Central memory CD8-positive, alpha-beta T cell (primary cell): ENCODE data around the gene DNAI2.
"Not testable (repeated sequence)": the region's sequence is repeated elsewhere in the genome, so short reads cannot be mapped to it uniquely, and the experiment has no call there.

ENCODE experiments used
- ATAC-seq: fragments of 150-1000 bp; cut with Tn5 transposase; replicated peaks from 2 replicates; pipeline ENCODE4 v1.10.0; 2022; ENCODE audit warnings: mild to moderate bottlenecking, moderate FRiP score, moderate number of reproducible peaks; ENCODE audit not compliant: poor library complexity, severe bottlenecking; ENCODE audit errors: extremely low read depth
- DNase-seq, 2 donors: peaks; one replicate each; pipeline ENCODE4 v3.0.0; 2021; ENCODE audit warnings: low spot score in 2 of 2
- H3K27ac Mint-ChIP-seq: one replicate; pipeline ENCODE4 v1.8.0; 2022; ENCODE audit warnings: low read depth, mild to moderate bottlenecking, moderate library complexity, mixed read lengths
- H3K27me3 Mint-ChIP-seq: one replicate; pipeline ENCODE4 v1.8.0; 2022; ENCODE audit warnings: mixed read lengths
- H3K36me3 Mint-ChIP-seq: one replicate; pipeline ENCODE4 v1.8.0; 2022; ENCODE audit warnings: mild to moderate bottlenecking, moderate library complexity, mixed read lengths; ENCODE audit not compliant: insufficient read depth
- H3K4me1 Mint-ChIP-seq: one replicate; pipeline ENCODE4 v1.8.0; 2022; ENCODE audit warnings: mixed read lengths
- H3K4me3 Mint-ChIP-seq: one replicate; pipeline ENCODE4 v1.8.0; 2022; ENCODE audit warnings: mild to moderate bottlenecking, moderate library complexity, mixed read lengths
- H3K9me3 Mint-ChIP-seq: one replicate; pipeline ENCODE4 v1.8.0; 2022; ENCODE audit warnings: mixed read lengths

The DNAI2 gene

DNA sequence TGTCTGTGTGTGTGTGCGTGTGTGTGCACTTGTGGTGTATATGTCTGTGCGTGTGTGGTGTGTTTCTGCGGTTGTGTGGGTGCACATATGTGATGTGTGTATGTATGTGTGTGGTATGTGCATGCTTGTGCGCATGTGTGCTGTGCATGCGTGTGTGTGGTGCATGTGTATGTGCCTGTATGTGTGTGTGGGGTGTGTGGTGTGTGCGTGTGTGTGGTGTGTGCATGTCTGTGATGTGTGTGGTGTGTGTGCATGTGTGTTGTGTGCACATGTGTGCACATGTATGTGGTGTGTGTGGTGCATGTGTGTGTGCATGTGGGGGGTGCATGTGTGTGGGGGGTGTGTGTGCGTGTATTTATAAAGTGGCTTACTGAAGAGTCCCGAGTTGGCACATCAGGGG is 23.0 kb upstream of the DNAI2 start:
- H3K4me1 Mint-ChIP-seq, result peaks cover 5% of the 10 kb centered on the region
- H3K27me3 Mint-ChIP-seq, result no peaks in the 10 kb centered on the region
- no peak overlapping the region for H3K27ac Mint-ChIP-seq
- DNase-seq (no peak), ATAC-seq (no peak)
- no peak overlapping the region for H3K4me3 Mint-ChIP-seq
- peaks cover 4% of the 10 kb centered on the region for H3K36me3 Mint-ChIP-seq
- H3K9me3 Mint-ChIP-seq, result no peaks in the 10 kb centered on the region

DNA sequence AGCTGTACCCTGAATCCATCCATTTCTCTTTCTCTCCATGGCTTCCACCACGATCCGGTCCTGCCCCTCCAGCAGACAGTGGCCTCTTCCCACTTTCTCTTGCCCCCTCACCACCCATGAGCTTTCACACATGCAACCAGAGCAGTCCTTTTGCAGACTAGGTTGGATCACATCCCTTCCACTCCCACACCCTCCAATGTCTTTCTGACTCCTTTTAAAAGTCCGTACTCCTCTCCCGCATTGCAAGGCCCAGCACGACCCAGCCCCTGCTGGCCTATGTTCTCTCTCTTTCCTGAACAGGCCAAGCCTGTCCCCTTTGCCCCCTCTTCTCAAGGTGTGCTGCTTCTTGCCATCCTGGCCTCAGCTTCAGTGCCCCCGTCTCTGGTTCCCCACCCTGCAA is 22.5 kb upstream of the DNAI2 start:
- peaks cover 5% of the 10 kb centered on the region for H3K4me1 Mint-ChIP-seq
- no peaks in the 10 kb centered on the region for H3K9me3 Mint-ChIP-seq
- no peak for ATAC-seq
- no peak overlapping the region for H3K27ac Mint-ChIP-seq
- peaks cover 4% of the 10 kb centered on the region for H3K36me3 Mint-ChIP-seq
- DNase-seq, result no peak
- no peak overlapping the region for H3K4me3 Mint-ChIP-seq
- H3K27me3 Mint-ChIP-seq, result no peaks in the 10 kb centered on the region

DNA sequence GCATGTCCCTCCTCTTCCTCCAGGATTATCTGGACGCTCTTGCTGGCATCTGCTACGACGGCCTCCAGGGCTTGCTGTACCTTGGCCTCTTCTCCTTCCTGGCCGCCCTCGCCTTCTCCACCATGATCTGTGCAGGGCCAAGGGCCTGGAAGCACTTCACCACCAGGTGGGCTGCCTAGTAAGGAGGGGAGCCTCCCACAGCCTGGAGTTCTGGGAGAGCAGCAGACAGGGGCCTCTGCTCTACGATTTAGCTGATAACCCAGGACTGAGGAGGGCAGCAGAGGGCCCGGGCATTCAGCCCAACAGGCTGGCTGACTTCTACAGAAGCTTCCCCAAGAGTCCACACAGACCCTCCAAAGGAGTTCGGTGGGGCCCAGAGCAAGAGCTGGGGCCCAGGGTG is 21.8 kb upstream of the DNAI2 start:
- Mint-ChIP-seq H3K4me3 (no peak overlapping the region), H3K9me3 (no peaks in the 10 kb centered on the region), H3K4me1 (peaks cover 5% of the 10 kb centered on the region), H3K27ac (peak overlapping the region; percentile 45), H3K27me3 (no peaks in the 10 kb centered on the region), H3K36me3 (peaks cover 2% of the 10 kb centered on the region)
- no peak for ATAC-seq
- no peak for DNase-seq

DNA sequence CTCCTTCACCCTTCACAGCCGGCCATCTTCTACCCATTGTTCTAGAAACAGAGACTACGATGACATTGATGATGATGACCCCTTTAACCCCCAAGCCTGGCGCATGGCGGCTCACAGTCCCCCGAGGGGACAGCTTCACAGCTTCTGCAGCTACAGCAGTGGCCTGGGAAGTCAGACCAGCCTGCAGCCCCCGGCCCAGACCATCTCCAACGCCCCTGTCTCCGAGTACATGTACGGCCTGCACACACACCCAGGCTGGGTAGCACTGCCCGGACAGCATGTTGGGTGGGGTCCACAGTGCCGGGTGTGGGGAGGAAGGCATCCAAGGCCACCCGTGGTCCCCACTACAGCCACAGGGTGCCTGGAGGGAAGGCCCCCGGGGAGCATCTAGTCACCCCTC is 21.0 kb upstream of the DNAI2 start:
- Mint-ChIP-seq H3K9me3 (no peaks in the 10 kb centered on the region), H3K27ac (no peak overlapping the region), H3K4me1 (peaks cover 5% of the 10 kb centered on the region), H3K36me3 (peaks cover 2% of the 10 kb centered on the region), H3K4me3 (no peak overlapping the region), H3K27me3 (no peaks in the 10 kb centered on the region)
- ATAC-seq, result no peak
- DNase-seq, result no peak

DNA sequence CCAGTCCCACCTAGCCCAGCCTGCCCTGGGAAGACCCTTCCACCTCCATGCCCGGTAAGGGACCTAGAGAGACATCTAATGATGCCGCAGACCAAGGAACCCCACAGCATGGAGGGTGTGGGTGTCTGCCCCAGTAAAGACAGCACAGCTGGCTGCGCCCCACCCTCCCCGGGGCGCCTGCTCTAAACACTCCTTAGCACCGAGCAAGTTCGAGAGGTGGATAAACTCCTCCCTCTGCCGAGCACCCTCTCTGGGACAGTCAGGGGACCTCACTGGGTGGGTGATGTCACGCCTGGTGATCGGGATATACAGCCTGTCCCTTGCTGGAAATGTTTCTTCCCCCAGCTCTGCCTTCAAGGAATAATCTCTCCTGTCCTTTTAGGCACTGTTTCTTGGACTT is 16.7 kb upstream of the DNAI2 start:
- DNase-seq (no peak), ATAC-seq (no peak)
- Mint-ChIP-seq H3K27me3 (no peaks in the 10 kb centered on the region), H3K4me1 (no peaks in the 10 kb centered on the region), H3K9me3 (no peaks in the 10 kb centered on the region), H3K4me3 (no peak overlapping the region), H3K27ac (no peak overlapping the region), H3K36me3 (peaks cover 4% of the 10 kb centered on the region)

DNA sequence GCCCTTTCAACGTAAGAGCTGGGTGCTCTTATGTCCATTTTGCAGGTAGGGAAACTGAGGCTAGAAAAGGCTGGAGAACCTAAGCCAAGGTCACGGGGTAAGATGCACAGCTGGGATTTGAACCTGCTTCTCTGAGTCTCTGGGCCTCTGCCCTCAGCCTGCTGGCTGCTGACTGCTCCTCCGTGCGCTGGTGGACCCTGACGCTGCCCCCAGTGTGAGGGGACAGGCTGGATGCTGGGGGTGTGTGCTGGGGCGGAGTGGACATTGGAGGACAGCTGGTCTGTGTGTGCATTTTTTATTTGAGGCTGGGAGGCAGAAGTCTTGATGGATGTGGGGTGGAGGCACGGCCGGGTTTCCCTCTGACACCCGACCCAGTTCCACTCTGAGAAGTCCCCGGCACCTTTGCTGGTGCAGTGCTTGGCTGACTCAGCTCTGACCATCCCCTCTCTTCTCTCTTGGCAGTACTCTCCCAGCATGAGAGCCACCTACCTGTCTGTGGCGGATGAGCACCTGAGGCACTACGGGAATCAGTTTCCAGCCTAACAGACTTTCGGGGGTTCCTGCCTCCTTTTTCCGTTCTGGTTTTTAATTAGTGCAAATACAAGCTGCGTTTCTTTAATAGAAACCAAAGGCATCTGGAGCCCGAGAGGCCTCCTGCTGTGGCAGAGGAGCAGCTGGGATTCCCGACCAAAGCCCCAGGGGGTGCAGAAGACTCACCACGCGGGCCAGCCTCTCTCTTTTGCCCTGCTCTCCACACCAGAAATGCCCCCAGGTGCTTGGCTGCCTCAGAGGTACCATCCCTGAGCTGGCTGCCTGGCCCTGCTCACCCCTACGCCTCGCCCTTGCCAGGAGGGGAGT is 14.1 kb upstream of the DNAI2 start:
- Mint-ChIP-seq H3K36me3 (peaks cover 4% of the 10 kb centered on the region), H3K27me3 (no peaks in the 10 kb centered on the region), H3K4me3 (no peak overlapping the region), H3K4me1 (no peaks in the 10 kb centered on the region), H3K27ac (no peak overlapping the region), H3K9me3 (no peaks in the 10 kb centered on the region)
- ATAC-seq (no peak), DNase-seq (no peak)

DNA sequence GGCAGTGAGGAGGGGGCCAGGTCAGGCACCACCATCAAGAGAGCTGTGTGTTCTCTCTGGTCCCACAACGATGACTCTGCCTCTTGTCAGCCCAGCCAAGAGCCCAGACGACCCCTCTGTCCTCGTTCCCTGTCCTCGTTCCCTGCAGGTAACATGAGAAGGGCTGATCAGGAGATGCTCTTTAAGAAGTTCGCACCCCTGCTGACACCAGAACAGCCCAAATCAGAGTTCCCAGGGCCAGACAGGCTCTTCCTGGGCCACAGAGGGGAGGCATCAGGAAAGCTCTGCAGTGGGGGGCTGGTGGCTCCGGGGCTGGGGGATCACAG is 13.5 kb upstream of the DNAI2 start:
- no peaks in the 10 kb centered on the region for H3K4me1 Mint-ChIP-seq
- H3K9me3 Mint-ChIP-seq, result no peaks in the 10 kb centered on the region
- no peak overlapping the region for H3K4me3 Mint-ChIP-seq
- H3K27me3 Mint-ChIP-seq, result no peaks in the 10 kb centered on the region
- no peak for ATAC-seq
- no peak for DNase-seq
- H3K36me3 Mint-ChIP-seq, result peaks cover 4% of the 10 kb centered on the region
- H3K27ac Mint-ChIP-seq, result no peak overlapping the region

DNA sequence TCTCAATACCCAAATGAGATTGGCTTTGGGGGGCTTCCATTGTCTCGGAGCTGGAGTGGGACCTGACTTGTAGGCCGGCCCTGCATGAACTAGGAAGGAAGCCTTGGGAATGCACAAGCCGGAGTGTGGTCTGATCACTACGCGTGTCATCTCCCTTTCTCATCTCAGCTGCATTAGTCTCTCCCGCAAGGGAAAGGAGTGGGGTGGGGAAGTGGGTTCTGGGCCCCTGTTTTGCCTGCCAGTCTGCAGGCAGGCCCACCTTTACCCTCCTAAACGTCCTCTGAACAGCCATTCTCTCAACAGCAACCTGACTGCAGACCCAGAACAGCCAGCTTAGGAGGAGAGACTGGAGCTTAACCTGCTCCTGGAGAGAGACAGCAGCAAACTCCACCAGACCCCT is 11.4 kb upstream of the DNAI2 start:
- Mint-ChIP-seq H3K27me3 (peaks cover 12% of the 10 kb centered on the region), H3K9me3 (no peaks in the 10 kb centered on the region), H3K4me1 (peaks cover under 1% of the 10 kb centered on the region), H3K36me3 (peaks cover 4% of the 10 kb centered on the region), H3K4me3 (no peak overlapping the region), H3K27ac (no peak overlapping the region)
- ATAC-seq (no peak), DNase-seq (no peak)

DNA sequence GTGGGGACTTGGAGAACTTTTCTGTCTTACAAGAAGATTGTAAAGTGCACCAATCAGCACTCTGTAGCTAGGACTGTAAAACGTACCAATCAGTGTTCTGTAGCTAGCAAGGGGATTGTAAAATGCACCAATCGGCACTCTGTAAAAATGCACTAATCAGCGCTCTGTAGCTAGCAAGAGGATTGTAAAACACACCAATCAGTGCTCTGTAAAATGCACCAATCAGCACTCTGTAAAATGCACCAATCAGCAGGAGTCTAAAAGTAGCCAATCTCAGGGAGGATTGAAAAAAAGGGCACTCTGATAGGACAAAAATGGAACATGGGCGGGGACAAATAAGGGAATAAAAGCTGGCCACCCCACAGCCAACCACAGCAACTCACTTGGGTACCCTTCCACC is 7.0 kb upstream of the DNAI2 start:
- not testable (repeated sequence) for DNase-seq, H3K27ac Mint-ChIP-seq, ATAC-seq, H3K9me3 Mint-ChIP-seq, H3K4me3 Mint-ChIP-seq, H3K36me3 Mint-ChIP-seq
- H3K27me3 Mint-ChIP-seq, result peaks cover 27% of the 10 kb centered on the region
- H3K4me1 Mint-ChIP-seq, result peaks cover 10% of the 10 kb centered on the region

DNA sequence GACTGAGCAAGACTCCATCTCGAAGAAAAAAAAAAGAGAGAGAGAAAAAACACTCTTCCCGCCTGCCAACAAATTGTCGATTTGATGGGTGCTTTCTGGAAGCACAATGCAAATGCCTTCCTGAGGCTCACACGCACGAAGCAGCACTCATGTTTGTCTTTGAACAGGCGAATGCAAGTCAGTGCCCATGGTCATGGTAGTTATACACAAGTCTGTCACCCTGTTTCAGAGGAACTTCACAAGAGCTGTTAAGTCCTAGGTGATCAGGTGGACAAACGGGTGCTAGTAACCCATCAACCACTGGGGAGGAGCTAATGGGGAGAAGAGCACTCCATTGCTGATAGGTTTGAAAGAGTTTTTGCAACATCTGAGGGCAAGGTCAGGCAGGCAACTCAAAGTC is 6.5 kb upstream of the DNAI2 start:
- Mint-ChIP-seq H3K9me3 (no peaks in the 10 kb centered on the region), H3K4me1 (peaks cover 10% of the 10 kb centered on the region), H3K27ac (peak overlapping the region; percentile 72), H3K36me3 (no peaks in the 10 kb centered on the region), H3K27me3 (peaks cover 32% of the 10 kb centered on the region), H3K4me3 (no peak overlapping the region)
- ATAC-seq (no peak), DNase-seq (no peak)

DNA sequence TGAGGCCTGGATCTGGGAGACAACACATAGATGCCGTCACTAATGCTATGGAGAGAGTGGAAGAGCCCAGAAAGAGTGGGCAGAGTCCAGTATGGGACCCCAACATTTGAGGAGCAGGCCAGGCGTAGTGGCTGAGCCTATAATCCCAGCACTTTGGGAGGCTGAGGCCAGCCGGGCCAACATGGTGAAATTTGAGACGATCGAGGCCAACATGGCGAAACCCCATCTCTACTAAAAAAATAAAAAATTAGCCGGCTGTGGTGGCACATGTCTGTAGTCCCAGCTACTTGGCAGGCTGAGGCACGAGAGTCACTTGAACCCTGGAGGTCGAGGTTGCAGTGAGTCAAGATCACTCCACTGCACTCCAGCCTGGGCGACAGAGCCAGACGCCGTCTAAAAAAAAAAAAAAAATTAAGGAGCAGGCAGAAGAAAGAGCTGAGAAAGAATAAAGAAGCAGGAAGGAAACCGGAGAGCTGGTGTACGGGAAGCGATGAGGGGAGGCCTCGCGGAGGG is 6.0 kb upstream of the DNAI2 start:
- Mint-ChIP-seq H3K36me3 (no peaks in the 10 kb centered on the region), H3K4me3 (no peak overlapping the region), H3K9me3 (no peaks in the 10 kb centered on the region), H3K27ac (peak overlapping the region; percentile 72), H3K4me1 (peaks cover 10% of the 10 kb centered on the region), H3K27me3 (peaks cover 37% of the 10 kb centered on the region)
- DNase-seq, result no peak
- no peak for ATAC-seq

DNA sequence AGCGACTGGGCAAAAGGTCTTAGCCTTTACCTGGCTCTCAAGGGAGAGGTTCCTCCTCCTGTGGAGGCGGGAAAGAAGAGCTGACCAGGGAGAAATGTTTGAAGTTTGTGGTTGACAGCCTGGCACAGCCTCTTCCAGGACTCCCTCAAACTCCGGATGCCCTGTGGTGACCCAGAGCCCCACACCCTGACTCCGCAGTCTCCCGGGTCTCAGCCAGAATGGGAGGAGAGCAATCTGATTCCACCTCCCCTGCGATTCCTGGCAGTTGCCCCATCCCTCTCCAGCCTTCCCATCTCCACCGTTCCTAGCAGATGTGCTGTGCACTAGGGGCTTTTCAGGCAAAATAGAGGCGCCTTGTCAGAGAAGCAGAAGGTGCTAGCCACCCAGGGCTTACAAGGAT is 5.5 kb upstream of the DNAI2 start:
- Mint-ChIP-seq H3K4me3 (no peak overlapping the region), H3K36me3 (peaks cover 1% of the 10 kb centered on the region), H3K27ac (peak overlapping the region; percentile 72), H3K27me3 (peaks cover 40% of the 10 kb centered on the region), H3K4me1 (peaks cover 12% of the 10 kb centered on the region), H3K9me3 (no peaks in the 10 kb centered on the region)
- no peak for ATAC-seq
- no peak for DNase-seq

DNA sequence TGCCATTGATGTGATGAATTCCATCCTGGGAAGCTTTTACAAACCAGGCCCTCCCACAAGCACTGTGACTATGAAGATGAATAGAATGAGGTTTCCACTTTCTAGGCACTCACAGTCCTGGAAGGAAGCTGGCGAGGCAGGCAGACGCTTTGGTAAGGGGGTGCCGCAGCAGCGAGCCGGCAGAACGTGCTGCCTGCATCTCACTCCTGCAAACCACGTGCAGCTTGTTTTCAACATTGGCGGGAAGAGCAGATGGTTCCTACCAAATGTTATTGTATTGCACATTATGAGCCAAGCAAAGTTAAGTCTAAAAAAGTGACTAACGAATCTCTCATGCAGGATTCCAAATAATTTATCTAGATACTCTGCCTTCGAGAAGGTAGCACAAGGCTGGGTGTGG is 3.7 kb upstream of the DNAI2 start:
- peaks cover 40% of the 10 kb centered on the region for H3K27me3 Mint-ChIP-seq
- no peak for DNase-seq
- peaks cover 30% of the 10 kb centered on the region for H3K4me1 Mint-ChIP-seq
- no peaks in the 10 kb centered on the region for H3K9me3 Mint-ChIP-seq
- no peak overlapping the region for H3K4me3 Mint-ChIP-seq
- ATAC-seq, result no peak
- H3K27ac Mint-ChIP-seq, result no peak overlapping the region
- H3K36me3 Mint-ChIP-seq, result peaks cover 7% of the 10 kb centered on the region
